Measurements from ENCODE around the gene CEBPA. TPM values are rescaled to one million over a fixed set of nuclear protein-coding genes. Genes with fewer than 3 reads are reported as not detected.

CEBPA gene
- total RNA-seq, 1 experiment from 2014 or later: 3.2 TPM

GRCh38 chr19:33266974-33267484 is 35.3 kb downstream of the CEBPA start:
- Mint-ChIP-seq H3K27ac (no peak overlapping the region), H3K4me3 (no peak overlapping the region), H3K36me3 (ENCODE audit: insufficient read depth in 1 of 3, low read depth in 3 of 3) (0 out of 7 replicates have a peak, but pooled peaks cover 0 to 1% (median 0%) of the 10 kb centered on the region in 3 experiments), H3K4me1 (peaks cover 3 to 4% of the 10 kb centered on the region in 2 experiments; a peak in 1 of 4 replicates), H3K27me3 (ENCODE audit: low read depth) (no peaks in the 10 kb centered on the region; the same call in 1 of the 2 replicates), H3K9me3 (no peaks in the 10 kb centered on the region; a peak in 2 of 5 replicates)
- Histone ChIP-seq H4K91ac (ENCODE audit: insufficient read length, low read depth, low read length) (no peak overlapping the region), H3K4ac (ENCODE audit: low read depth, low read length) (no peak overlapping the region), H2BK120ac (ENCODE audit: low read depth, low read length, poor library complexity, severe bottlenecking) (no peak overlapping the region), H3K23ac (ENCODE audit: insufficient read length, low read depth, low read length) (no peak overlapping the region), H3K9ac (ENCODE audit: extremely low read depth, insufficient read length, low read length) (no peak overlapping the region), H4K8ac (replicated peaks; ENCODE audit: insufficient read length, low read depth, low read length) (no peak overlapping the region), H3K79me1 (ENCODE audit: insufficient read depth, low read depth, low read length, poor library complexity, severe bottlenecking) (no peaks in the 10 kb centered on the region), H3K23me2 (ENCODE audit: insufficient read length, low read depth, low read length, poor library complexity, severe bottlenecking) (no peaks in the 10 kb centered on the region), H3K27ac (ENCODE audit: insufficient read length, low read depth, low read length) (no peak overlapping the region), H3K18ac (ENCODE audit: insufficient read length, low read depth, low read length) (no peak overlapping the region), H3K27me3 (ENCODE audit: insufficient read depth, low read length) (no peaks in the 10 kb centered on the region), H3K4me1 (ENCODE audit: insufficient read depth, low read length) (no peaks in the 10 kb centered on the region; the same call in 1 of the 2 replicates), H4K20me1 (ENCODE audit: control insufficient read depth, insufficient read depth, insufficient read length) (no peaks in the 10 kb centered on the region), H3K14ac (ENCODE audit: insufficient read depth, low read length) (no peak overlapping the region), H3T11ph (ENCODE audit: low read length) (no peak overlapping the region), H2BK5ac (ENCODE audit: insufficient read length, low read length) (no peak overlapping the region), H3K9me3 (ENCODE audit: control insufficient read depth, low read depth, low read length) (no peaks in the 10 kb centered on the region), H3K4me2 (ENCODE audit: insufficient read depth, insufficient read length, low read length) (no peak overlapping the region), H3K79me2 (ENCODE audit: insufficient read depth, low read length) (no peaks in the 10 kb centered on the region), H4K5ac (ENCODE audit: insufficient read length, low read depth, low read length) (no peak overlapping the region), H3K56ac (ENCODE audit: insufficient read length, low read depth, low read length) (no peak overlapping the region), H2AK5ac (ENCODE audit: insufficient read length, low read length) (no peak overlapping the region), H2BK20ac (ENCODE audit: low read depth, low read length, poor library complexity, severe bottlenecking) (no peak overlapping the region), H2BK12ac (ENCODE audit: insufficient read length, low read depth, low read length) (no peak overlapping the region), H2BK15ac (ENCODE audit: low read depth, low read length) (no peak overlapping the region), H2AFZ (ENCODE audit: low read length) (no peak overlapping the region)
- TF ChIP-seq CTCF (conservative IDR thresholded peaks at IDR 0.05): no peak
- DNase-seq: no peak
- no CpG with 5 or more reads among the region's 20 CpGs for WGBS (ENCODE audit: extremely low coverage, insufficient read length, low lambda C conversion rate)

All from H9 (cell line).